Mesenteric fat pad (tissue), 1 donor: Measurements from ENCODE around the gene KRTAP29-1. TPM values are rescaled to one million over a fixed set of nuclear protein-coding genes. Genes with fewer than 3 reads are reported as not detected.
A peak's percentile ranks its signal among the peaks of the same experiment; 100 is the strongest.

Experiments
- DNase-seq: peaks from one replicate; pipeline ENCODE4 v3.0.0-alpha.2; 2020; ENCODE audit warnings: low spot score
- total RNA-seq: library from RNA; stranded (reverse); fragmentation: NEBNext Ultra II Directional; extraction: Animal tissue kit (Norgen Biotek cat#: 25700); gene quantifications from one replicate; pipeline ENCODE4 v1.2.1, GENCODE V29; 2021
- donor health status: DM: yes; HTN: yes; CAD: no.

KRTAP29-1 gene
- total RNA-seq, 1 donor from 2014 or later = not detected

DNA sequence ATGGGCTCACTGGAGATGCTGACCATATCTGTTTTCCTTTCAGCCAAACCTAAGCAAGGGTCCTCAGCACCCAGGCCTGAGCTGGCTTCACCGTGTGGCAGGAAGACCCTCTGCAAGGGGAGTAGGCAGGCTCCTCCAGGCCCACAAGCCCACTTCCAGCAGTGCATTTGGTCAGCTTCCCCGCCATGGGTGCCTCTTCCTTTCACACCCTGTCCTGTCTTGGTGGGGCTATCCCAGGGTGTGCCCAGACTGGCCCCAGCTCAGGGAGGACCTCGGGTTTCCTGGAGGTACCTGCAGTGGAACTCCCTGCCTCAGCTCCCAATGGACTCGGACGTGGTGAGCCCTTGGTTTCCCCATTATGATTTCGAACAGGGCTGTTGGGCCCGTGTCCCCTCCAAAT, 25.6 kb upstream of the KRTAP29-1 start:
- DNase-seq = no peak

DNA sequence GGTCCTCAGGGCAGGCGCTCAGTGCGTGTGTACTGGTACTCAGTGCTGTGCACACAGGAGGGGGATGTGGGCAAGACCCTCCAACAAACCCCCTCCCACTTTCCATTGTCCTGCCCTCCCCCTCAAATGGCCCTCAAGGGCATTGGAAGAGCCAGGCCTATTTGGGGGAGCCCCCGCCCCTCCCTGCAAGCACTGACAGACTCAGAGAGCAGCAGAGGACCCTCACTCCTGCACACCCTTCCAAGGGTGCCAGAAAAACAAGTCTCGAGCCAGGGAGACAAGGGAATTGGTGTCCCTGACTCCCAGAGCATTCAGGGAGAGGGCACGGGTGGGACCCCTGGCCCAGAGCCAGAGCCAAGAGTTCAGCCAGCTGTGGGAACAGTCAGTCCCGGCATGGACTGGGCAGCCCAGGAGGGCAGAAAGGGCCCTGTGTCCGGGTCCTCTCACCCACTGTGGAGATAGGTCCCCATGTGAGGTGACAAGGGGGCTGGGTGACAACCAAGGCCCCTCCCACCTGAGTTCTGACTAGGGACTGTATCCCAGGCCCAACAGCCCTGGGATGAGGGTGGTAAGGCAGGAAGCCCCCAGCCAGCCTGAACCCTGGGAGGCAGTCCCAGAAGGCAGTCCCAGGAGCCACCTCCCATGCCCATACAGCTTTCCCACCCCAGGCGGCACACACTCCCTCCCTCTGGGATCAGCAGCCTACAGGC, 24.9 kb upstream of the KRTAP29-1 start:
- no peak for DNase-seq

DNA sequence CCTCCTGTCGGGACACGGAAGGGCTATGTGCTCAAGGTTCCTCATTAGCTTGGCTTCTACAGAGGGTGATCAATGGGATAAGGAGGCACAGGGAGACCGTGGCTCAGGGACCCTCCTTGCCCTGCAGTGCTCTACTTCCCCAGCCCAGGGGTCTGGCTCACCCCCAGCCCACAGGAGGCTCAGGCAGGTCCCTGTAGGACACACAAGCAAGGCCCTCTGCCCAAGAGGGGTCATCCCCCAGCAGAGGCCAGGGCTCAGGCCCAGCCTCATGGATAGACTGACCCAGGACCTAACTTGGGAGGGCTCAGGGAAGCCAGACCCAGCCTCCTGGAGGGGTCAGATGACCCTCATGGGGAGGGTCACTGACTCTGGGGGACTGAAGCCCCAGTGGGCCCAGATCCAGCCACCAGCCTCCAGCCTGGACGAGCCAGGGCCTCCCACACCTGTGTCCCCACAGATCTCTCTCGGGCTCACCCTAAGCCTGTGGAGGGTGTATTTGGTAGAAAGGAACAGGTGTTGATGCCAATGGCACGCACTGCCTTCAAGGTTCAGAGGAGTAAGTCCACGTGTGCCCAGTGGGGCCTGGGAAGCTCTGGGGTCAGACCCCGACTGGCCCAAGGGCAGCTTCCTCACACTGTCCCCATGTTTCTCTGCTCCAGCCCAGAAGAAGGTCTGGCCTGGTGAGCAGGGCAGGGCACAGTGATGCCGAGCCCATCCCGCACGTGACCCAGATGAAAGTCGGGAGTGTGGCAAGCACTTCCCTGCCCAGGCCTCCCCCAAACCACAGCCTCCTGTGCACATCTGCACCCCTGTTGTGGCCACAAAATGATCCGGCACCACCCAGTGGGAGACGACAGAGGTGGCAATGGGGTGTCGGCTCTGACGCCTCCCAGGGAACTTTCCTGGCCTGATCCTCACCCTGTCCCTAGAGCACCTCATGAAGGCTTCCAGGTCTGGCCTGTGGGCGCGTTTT, 23.8 kb upstream of the KRTAP29-1 start:
- no peak for DNase-seq

DNA sequence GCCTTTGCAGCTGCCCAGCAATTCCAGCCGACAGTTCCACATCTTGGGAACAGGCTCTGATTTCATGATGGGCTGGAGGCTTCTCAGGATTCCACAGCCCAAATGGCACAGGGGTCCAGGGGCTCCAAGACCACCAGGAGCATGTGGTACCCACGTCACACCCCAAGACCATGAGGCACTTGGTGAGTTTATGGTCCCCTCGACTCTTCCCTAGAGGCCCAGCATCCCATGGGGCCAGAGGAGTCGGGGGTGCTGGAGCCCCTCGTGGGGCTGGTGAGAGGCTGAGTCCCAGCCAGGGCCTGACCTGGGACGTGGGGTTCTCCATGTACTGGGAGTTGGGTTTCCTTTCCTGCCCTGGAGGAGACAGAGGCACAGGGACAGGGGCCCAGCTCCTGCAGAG, 23.0 kb upstream of the KRTAP29-1 start:
- DNase-seq = no peak

DNA sequence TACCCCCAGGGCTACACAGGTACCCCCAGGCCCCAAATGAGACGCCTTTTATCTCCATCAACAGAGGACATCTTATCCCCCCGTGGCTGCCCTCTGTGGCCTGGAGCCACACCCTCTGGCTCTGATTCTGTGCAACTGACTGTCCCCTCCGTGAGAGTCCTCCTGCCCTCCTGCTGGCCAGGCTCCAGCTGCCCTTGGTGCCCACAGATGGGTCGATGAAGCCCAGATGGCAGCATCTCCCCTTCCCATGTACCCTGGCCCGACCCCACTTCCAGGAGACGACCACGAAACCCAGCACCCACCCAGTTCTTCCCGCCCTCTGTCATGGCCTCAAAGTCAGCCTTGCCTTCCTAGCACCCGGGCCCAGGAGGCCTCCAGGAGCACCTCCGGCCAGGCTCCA, 22.5 kb upstream of the KRTAP29-1 start:
- no peak for DNase-seq

DNA sequence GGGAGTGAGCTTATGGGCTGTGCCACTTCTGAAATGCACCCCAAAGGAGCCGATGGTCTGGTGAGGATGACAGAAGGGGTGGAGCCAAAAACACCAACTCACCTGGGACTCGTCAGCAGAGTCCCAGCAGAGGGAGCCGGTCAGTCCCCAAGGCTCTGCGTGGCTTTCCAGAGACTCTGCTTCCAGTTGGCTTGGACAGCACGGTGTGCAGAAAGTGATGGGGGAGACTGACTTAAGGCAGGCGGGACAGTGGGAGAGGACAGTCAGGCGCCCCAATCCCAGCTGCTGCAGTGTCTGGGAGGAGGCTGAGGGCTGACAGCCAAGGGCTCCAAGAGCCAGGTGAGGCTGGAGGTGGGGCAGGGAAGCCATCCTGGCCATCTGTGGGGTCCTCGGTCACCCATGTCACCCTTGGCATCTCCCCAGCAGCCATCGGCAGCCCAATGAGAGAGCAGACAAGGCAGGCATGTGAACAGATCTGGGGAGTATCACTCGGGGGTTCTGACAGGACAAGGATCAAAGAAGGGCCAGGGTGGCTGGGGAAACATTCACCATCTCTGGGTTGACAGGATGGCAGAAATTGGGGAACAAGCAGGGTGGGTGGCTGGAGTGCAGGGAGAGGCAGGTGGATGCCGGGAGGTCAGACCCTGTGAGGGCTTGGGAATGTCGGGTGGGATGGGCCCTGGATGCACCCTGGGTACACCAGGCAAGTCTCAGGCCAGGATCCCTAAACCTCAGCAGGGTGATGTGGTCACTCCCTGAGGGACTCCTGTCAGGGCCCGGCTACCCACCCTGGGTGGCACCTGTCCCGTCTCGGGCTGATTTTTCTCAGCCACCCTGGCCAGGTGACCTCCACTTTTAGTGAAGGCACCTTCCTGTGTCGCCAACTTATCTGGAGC, 21.8 kb upstream of the KRTAP29-1 start:
- no peak for DNase-seq

DNA sequence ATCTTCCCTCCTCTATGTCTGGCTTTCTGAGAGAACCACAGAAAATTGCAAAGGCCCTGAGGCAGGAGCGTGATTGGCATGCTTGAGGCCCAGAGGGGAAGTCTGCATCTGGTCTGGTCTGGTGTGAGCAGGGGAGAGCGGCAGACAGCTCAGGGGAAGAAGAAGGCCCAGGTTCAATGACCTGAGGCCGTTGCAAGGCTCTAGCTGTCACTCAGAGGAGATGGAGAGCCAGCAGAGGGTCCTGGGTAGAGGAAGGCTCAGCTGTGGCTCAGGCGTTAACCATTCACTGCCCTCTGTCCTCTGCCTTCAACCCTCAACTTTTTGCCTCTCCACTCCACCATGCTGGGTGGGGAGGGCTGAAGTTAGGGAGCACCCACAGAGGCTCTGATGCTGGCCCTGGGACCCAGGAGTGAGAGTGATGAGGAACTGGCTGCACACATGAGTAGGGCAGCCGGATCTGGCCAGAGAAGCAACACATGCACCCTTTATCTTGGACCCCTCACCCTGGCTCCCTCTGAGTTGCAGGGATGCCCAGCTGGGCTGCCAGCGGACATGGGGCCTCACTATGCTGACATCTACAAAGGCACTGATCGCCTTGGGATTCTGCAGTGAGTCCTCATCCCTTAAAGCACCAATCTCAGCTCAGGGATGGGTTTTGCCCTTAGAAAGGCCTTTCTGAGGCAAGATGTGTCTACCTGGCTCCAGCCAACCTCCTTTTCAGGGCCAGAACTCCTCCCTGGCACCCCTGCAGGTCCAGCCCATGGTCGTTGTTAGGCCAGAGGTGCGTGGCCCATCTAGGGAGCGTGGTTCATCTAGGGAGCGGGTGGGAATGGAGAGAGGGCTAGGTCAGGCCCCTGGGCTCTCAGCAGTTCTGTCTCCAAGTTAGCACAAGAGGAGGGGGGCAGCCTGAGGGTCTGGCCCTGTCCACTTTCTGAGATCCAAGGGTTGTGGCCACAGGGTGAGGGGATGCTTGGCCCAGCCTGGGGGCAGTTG, 20.5 kb upstream of the KRTAP29-1 start:
- DNase-seq = no peak

DNA sequence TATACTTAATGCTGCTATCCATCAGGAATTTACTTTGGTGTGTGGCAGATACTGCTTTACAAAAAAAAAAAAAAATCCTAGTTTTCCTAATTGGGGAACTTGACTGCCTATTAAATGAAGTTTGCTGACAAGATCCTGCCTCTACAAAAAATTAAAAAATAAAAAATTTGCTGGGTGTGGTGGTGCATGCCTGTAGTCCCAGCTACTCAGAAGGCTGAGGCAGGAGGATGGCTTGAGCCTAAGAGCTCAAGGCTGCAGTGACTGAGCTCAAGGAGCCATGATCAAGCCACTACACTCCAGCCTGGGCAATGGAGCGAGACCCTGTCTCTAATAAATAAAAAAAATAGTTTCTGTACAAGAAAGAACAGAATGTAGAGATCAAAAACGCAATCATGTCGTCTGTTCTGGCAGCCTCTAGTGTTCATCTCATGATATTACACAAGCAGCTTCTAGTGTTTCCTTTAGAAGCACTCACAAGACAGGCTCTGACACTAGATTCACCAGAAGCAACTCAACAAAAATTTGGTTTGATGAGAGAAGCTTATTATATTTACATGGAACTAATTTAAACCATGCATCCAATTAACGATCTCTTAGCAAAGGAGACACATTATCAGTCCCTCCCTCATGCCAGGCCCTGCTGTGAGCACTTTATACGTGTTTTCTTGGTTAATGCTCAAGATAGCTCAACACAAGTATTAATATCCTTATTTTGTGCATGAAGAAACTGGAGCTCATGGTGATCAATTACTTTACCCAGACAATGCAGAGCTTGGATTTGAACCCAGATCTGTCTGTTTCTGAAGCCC, 19.6 kb upstream of the KRTAP29-1 start:
- DNase-seq = no peak

DNA sequence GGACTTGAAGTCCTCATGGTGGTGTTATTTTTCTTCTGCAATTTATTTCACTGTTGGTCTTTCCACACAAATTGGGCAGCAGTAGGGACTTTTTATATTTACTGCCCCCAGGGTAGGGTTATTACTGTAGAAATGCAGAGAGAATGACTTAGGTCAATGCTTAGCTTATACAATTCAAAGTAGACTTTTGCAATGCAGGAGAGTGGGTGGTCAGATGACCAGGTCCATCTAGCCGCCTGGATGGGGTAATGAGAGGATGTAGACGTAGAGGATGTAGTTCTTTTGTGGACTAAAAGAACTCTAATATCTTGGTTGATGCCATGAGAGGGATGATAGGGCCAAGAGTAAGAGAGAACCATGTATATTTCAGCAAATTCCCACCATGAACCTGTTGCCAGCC, 15.6 kb upstream of the KRTAP29-1 start:
- DNase-seq = no peak

DNA sequence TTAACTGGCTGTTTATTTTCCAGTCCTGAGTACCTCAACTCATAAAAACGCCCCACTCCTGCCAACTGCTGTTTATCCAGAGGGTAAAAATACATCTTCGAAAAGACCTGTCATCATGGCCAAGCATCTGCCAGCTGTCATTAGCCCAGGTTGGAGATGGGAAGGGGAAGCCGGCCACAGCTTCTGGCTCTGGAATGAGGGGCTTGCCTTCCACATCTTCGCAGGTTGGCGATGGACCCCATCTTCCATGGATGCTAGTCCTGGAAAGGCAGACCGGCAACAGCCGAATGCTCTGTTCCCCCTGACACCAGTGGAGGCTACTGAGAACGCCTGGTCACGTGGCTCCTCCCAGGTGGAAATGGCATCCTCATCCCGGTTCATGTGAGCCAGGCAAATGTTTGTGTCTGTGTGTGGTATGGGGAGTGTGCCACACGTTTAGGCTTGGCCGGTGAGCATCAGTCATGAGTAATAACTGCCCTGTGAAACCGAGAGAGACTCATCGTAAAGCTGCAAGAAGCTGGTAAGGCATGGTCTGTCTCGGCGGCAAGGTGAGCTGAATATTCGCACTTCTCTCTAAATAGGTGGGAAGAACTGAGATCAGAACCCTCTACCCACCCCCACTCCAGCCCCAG, 13.3 kb upstream of the KRTAP29-1 start:
- DNase-seq = no peak

DNA sequence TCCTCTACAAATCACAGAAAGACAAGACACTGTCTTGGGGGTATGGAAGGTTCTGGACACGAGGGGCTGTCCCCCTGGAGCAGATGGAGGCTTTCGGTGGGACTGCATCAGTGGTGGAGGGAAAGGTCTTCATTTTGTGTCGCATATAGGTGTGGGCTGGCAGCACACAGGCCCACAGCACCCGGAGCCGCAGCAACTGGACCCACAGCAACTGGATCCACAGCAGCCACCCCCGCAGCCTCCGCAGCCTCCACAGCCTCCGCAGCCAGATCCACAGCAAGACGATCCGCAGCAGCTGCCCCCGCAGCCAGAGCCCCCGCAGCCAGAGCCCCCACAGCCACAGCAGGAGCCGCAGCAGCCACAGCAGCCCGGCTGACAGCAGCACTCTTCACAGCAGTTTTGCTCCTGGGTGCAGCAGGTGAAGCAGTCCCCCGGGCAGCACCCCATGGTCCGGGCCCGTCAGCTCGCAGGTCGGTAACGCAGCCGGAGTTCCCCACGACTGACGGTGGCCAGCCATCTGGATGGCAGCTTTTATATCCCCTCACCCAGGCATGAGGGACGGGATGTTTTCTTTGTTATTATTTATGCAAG, 12.6 kb upstream of the KRTAP29-1 start, which contains the start of gene KRTAP17-1:
KRTAP17-1 (minus strand) TSS at position 507 of the 591 bp plus-strand sequence; CDS start at position 447, 60 bp downstream.
- no peak for DNase-seq

DNA sequence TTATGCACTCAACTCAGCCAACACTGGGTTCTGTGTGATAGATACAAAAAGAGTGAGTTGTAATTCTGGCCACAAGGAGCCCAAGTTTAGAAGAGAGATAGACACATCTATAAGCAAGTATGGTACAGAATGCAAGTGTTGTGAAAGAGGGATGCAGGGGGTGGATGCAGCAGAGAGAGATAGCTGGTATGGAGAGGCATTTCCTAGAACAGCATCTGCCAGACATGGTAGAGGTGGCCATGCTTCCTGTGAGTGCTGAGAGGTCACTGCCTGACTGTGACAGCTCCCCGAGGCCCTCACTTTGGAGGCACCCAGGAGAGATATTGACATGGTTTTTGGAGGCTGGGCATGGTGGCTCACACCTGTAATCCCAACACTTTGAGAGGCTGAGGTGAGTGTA, 8.5 kb upstream of the KRTAP29-1 start:
- DNase-seq = no peak

DNA sequence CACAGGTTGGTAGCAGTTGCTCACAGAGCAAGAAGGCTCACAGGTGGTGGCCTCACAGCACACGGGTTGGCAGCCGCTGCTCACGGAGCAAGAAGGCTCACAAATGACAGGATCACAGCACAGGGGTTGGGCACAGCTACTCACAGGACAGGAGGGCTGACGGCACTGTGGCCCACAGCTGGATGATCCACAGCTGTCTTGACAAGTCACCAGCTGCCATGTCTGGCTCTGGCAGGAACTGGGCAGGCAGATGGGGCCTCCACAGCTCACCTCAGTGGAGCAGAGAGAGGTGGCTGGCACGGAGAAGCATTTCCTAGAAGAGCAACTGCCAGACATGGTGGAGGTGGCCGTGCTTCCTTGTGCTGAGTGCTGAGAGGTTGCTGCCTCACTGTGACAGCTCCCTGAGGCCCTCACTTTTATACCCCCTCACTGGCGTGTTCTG, 6.3 kb upstream of the KRTAP29-1 start, which contains the start of gene KRTAP16-1:
KRTAP16-1 (minus strand) TSS at position 392 of the 442 bp plus-strand sequence; CDS start at position 336, 56 bp downstream.
- no peak for DNase-seq

DNA sequence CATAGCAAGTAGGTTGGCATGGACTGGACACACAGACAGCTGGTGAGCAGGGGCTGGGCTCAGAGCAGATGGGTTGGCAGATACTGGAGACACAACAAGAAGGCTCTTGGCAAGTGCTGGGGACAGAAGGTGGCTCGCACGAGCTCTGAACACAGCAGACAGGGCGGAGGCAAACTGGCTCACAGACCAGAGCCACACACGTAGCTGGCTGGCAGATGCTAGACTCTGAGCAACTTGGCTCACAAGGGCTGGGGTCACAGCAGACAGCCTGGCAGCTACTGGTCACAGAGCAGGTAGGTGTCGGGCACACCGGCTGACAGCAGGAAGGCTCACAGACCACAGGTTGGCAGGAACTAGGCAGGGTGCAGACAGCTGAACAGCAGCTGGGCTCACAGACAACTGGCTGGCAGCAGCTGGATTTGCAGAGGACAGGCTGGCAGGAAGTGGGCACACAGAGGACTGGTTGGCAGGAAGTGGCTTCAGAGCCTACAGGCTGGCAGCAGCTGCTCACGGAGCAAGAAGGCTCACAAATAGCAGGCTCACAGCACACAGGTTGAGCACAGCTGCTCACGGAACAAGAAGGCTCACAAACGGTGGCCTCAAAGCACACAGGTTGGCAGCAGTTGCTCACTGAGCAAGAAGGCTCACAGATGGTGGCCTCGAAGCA, 5.7 kb upstream of the KRTAP29-1 start:
- DNase-seq = peak; percentile 89

DNA sequence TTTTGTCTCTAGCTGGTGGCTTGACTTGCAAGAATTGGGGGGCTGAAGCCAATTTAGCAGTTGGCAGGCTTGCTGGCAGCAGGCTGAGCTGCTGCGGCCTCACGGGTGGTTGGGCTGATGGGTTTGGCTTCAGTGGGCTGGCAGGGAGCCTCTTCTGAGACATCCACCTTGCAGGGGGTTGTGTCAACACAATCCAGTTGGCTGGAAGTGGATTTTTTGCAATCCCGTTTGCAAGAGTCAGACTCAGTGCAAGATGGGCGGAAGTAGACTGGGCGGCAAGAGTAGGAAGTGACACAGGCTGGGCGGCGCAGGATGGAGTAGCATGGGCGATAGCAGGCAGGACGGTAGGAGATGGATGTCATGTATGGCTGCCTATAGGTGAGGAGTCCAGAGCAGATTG, 5.0 kb upstream of the KRTAP29-1 start:
- DNase-seq = peak; percentile 88

DNA sequence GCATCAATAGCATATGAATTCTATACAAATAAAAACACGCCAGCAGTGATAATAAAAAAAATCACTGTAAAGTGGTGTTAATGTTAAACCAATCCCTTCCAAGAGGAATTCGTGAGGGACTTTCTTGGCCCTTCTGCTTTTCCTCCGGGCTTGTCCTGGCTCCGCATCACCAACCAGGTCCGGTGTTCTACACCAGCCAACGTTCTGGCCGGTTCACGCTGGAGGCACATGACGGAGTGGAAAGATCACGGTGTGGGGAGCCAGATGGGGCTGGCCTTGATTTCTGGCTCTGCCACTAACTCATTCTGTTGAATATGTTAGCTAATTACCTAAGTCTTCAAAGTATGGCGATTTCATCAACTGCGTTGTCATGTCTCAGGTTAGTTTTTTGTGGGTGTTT, 1.4 kb upstream of the KRTAP29-1 start:
- no peak for DNase-seq

DNA sequence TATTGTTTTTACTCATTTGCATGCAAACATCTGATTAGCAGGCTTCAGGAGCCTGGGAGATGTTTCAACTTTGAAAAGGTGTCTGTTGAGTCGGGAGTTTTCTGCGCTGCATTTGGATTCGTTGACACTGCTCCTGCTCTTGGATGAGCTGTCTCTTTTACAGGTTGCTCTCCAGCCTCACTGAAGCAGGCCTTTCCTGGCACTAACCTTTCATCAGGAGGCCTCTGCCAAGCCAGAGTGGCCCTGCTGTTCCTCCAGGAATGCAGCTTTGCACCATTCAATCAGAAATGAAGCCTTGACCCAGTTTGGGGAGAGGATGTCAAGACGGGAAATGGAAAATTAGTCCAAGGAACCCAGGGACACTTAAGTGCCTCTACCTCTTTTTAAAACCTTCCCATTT, 330 bp upstream of the KRTAP29-1 start:
- DNase-seq = no peak
